Hematopoietic multipotent progenitor cell treated with erythropoietin and hydrocortisone succinate and interleukin-3 and kit ligand, for 17 days (in vitro differentiated cells): Measurements from ENCODE around the gene CCDC30.

ENCODE experiments used
- DNase-seq: peaks from one replicate; pipeline ENCODE4 v3.0.0-alpha.2; 2015; ENCODE audit warnings: low spot score

CCDC30 gene

GRCh38 chr1:42692461-42692860, 229.4 kb downstream of the CCDC30 start:
- DNase-seq: no peak

DNA sequence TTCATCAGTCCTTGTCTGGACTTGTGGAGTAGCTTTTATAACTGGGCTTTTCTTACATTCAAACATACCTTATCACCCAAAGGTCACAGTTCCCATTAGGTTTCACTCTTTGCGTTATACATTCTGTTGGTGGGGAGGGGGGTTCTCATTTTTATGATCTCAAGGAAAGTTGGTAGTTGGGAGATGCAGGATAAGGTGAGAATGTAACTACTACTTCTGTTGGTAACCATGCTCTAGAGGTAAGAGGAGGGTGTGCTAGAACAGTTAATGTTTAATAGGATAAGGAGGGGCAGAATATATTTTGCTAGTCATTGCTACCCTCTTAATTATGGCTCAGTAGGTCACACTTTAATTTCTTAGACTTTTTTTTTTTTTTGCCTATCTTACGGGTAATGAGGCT, 229.8 kb downstream of the CCDC30 start:
- no peak for DNase-seq

DNA sequence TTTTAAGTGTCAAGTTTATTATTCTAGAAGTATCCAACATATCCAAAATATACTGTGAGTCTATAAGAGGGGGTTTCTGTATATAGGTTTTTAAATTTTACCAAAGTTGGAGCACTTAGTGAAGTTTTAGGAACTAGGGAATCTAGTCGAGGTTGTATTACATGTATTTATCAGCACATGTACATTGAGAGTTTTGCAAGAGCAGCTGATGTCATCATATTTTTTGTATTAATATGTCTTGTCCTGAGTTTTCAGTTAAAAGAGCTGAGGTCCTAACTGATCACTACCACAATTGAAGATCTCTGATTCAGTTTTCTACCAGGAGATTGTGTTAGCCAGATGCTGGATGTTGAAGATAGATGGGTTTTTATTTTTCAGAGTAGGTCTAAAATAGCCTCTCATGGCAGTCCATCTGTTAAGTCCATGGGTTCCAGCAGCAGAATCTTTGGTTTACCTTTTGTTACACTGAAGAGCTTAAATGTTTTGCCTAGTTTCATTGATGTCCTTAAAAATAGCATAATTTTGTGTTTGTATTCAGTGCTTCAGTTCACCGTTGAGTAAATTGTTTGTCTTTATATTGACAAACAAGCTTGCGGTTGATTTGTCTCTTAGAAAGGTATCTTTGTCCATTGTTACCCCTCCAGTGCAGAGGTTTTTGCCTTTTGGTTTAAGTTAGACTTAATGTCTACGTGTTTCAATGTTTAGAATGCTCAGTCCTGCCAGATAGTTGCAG, 235.2 kb downstream of the CCDC30 start:
- no peak for DNase-seq

DNA sequence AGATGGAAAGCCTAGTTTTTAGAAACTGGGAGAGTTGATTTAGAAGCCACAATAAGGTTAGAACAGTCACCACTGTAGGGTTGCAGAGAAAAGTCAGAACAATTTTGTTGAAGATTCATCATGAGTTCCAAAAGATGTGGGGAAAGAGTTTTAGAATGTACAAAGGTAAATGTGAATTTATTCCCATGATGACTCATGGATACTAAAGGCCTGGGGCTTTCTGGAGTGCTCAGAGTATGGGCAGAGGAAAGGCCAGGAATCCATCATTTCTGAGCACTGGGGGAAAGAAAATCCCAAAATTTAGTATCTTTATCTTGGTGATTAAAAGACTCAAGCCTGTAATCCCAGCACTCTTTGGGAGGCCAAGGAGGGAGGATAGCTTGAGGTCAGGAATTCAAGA, 236.9 kb downstream of the CCDC30 start:
- no peak for DNase-seq

- no peak for DNase-seq
Observed at GRCh38 chr1:42703888-42704464, 240.9 kb downstream of the CCDC30 start.
